Ecto neural progenitor cell (in vitro differentiated cells): ENCODE measurements around the gene COL13A1.

Experiments
- DNase-seq: peaks from one replicate; pipeline ENCODE4 v3.0.0-alpha.2; 2018; ENCODE audit warnings: low spot score

COL13A1 gene

DNA sequence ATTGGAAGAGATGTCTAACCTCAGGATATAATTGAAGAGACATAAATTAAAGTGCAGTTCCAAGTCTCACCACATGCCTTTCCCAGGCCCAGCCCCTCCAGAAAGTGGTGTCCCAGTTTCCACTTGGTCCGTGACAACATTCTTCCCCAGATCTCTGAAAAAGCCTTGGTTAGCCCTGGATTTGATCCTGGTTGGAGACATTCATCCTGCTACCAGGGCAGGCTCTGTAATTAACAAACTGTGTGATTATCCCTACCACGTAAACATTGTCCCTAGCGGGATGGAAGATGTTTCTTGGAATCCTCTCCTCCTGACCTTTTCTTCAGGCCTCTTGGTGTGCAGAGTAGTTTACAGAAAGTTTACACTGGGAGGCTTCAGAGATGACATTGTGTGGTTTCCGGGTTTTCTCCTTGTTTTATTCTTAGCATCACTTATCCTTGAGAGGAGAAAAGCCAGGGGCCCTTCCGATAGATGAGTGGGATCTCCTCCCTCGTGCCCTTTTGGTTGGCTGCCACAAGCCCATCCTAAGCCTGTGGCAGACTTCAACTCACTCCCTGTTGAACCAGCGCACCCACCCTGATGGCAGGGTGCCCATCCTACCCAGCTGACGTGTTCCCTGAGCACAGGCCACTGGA, 83.8 kb downstream of the COL13A1 start:
- DNase-seq, result no peak

DNA sequence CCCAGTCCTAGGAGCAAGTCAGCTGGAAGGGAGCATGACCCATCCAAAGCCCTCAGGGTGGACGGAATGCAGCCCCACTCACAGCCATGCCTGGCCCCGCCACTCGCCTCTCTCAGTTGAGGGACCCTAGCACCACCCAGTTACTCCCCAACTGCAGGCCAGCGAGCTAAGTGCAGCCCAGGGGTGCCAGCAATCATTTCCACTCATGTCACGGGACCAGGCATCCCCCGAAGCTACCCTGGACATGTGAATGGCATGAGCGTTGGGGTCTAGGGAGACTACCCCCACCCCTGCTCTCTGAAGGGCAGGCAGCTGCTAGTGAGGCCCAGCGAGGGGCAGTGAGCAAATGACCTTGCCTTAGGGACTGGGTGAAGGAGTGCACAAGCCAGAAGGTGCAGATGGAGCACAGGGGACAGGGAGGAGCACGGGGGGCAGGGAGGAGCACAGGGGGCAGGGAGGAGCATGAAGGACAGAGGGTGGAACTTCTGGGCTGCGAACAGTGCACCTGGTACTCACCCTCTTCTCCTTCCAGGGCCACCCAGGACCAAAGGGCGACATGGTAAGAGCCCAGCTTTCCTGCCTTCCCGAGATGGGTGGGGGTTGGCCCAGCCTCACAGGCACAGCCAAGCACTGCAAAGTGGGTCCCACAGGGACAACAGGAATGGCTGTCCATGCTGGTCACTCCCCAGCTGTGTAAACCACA, 87.3 kb downstream of the COL13A1 start:
- DNase-seq, result no peak

DNA sequence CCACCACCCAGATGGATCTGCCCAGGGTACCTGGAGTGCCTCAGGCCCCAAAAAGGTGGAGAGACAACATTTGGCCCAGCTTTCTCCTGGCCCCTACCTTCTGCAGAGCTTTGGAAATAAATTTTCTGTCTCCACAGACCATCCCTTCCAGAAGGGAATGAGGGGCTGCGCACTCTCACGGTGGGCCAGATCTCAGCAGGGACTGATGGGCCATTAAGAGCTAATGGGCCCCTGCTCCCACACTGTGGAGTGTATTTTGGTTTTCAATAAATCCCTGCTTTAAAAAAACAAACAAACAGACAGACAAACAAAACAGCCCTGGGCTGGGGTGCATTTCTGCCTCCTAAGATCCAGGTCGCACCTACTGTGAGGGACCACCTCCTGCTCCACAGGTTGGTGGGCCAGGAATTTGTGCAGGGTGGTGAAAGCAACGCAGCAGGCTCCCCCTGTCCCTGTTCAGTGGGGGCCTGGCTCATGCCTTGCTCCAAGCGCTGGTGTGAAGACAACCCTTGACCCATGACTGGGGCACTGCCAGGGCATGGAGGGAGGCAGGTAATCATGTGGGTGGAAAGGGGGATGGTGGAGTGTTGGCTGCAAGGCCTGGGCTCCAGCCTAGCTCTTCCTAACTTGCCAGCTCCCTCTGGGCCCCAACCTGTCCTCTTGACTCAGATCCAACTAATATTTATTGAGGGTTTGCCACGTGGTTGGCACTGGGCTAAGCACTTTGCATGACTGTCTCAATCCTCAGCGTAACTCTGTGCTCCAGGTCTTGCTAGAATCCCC, 88.5 kb downstream of the COL13A1 start:
- DNase-seq, result no peak

DNA sequence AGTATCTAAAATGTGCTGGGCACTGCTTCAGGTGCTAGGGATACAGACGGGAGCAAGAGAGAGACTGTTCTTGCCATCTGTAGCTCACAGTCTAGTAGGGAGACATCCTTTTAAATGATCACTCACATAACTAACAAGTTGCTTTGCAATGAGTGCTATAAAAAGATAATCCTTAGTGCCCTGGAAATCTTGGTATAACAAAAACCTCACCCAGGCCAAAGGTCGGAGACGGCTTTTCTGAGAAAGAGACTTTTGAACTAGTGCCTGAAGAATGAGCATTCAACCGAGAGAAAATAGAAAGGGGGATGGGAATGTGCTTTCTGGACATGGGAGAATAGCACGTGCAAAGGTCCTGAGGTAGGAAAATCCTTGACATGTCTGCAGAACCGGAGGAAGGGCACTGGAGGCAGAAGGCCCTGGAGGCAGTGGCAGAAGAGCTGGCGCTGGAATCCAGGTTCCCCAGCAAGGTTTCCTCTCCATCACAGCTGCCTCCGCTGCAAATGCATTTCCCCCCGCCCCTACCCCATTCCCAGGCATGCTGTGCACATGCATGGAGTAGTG, 89.4 kb downstream of the COL13A1 start:
- no peak for DNase-seq

- no peak for DNase-seq
These were observed 90.7 kb downstream of the COL13A1 start for GRCh38 chr10:69892406-69892805.

DNA sequence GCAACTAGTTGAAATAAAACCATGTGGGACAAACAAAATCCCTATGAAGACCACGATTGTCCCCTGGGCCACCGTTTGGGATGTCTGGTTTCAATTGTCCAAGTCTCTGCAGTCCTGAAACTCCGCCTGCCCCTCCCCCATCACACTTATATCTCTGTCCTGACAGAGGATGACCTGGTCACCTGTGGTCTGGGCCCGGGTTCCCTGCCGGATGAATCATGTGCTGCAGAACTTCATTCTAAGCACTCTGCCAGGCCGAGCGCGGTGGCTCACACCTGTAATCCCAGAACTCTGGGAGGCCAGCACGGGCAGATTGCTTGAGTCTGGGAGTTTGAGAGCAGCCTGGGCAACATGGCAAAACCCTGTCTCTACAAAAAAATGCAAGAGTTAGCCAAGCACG, 91.1 kb downstream of the COL13A1 start:
- no peak for DNase-seq

DNA sequence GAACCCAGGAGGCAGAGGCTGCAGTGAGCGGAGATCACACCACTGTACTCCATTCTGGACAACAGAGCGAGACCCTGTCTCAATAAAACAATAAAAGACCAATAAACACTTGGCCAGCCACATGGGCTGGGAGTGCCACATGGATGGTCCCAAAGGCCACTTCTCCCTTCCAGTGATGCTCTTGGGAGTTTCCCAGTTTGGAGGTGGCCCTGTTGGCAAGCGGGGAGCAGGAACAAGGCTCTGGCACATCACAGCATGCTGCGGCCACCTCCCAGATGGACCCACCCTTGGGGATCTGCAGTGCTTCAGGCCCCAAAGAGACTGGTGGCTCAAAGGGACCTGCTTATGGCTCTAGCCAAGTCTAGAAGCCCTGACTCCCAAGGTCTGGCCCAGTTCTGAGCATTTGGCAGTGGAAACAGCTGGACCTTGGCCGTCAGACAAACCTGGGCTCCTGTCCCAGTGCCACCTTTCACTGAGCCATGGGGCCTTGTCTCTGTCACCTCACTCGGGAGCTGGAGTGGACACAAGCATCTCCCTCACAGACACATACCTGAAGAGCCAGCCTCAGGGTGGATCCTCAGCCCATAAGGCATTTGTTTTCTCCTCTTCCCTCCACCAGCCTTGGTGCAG, 91.7 kb downstream of the COL13A1 start:
- no peak for DNase-seq

GRCh38 chr10:69894156-69894555, 92.5 kb downstream of the COL13A1 start:
- DNase-seq, result no peak

DNA sequence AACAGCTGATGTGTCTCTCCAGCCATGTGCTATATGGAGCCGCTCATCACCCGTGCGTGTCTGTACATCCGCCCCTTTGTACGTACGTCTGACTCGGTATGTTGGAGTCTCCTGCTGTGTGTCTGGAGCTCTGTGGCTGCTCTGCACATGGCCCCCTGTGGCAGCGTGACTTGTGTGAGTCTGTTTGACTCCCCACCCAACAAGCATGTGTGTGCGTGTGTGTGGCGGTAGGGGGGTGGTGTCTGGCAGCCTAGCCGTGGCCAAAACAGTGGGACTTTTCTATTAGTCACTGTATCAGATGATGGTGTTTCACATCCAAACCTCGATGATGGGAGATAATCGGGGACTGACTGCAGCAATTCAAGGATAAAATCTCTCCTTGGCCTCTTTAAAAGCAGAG, 94.1 kb downstream of the COL13A1 start:
- no peak for DNase-seq

DNA sequence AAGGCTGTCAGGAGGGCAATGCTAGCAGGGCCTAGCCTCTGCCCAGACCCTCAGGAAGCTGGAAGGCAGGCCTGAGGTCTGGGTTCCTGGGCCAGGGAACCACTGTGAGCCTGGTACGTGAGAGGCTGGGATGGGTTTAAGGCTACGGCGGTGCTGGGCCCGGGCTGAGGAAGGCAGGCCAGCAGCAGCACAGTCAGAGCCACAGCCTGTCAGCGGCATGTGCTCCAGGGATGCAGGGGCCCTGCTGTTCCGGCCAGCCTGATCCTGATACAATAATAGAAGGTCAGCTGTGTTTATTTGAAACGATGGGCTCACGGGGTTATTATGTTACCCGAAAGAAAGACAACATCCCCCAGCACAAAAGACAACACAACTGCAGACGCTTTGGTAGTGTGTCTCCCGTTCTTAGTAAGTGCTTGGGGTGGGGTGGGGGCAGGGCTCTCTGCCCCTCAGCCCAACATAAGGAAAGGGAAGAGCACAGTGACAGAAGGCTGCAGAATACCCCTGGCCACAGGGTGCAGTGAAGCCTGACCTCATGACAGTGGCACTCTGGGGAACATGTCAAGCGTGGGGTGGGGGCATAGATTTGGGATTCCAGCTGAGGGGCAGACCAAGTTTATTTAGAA, 95.0 kb downstream of the COL13A1 start:
- no peak for DNase-seq

GRCh38 chr10:69897432-69897831, 95.7 kb downstream of the COL13A1 start:
- no peak for DNase-seq

GRCh38 chr10:69897999-69898398, 96.3 kb downstream of the COL13A1 start:
- DNase-seq, result no peak

GRCh38 chr10:69898524-69898923, 96.8 kb downstream of the COL13A1 start:
- DNase-seq, result no peak

- DNase-seq, result no peak
These were observed 97.2 kb downstream of the COL13A1 start for GRCh38 chr10:69898941-69899340.

GRCh38 chr10:69899727-69900595, 98.3 kb downstream of the COL13A1 start:
- DNase-seq, result no peak

GRCh38 chr10:69901022-69901421, 99.3 kb downstream of the COL13A1 start:
- no peak for DNase-seq

GRCh38 chr10:69901628-69902505, 100.2 kb downstream of the COL13A1 start:
- peak; percentile 78 for DNase-seq

DNA sequence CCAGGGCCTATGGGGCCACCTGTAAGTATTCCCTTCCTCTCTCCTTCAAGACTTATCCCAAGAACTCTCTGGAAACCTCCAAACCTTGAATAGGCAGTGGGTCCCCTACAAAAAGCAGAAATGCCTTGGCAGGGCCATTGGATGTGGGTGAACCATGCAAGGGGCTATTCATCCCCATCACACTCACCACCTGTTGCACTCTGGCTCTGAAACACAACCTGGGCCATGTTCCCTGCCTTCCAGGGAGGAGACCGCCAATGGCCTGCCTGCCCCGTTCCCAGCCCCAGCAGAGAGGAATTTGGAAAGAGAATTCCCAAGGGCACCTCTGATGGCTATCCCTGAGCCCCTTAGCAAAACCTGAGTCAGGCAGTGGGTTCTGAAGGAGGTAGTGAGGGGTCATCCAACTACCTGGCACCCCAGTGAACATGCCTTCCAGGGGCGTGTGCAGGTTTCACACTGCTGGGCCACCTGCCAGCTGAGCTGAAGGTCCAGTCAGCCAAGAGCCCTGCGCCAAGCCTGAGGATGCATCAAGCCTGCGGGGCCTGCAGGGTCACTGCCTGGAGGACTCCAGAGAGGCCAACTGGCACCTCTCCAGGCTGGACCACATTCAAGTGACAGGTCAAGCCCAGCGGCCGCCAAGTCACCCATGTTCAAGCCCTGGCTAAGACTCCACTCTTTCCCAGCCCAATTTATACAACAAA, 101.3 kb downstream of the COL13A1 start:
- DNase-seq, result no peak

DNA sequence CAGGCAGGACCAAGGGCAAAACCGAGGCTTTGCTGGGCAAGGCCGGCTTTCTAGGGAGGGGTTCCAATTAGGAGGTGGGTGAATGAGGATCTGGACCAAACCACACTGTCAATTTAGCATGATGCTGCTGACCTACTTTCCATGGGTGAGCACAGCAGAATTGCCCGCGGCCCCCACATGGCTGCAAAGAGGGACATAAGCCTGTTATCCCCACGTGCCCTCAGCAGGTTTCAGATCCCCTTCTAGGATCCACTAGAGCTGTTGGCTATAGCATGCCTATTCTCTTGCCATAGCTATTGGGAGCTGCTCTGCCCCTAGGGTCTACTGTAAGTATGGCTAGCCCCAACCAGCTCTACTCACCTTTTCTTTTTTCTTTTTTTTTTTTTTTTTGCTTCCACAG, 102.8 kb downstream of the COL13A1 start:
- DNase-seq, result no peak
